Epidermal melanocyte (primary cell): ENCODE results near the gene IL1RAP.

ENCODE experiments used
- DNase-seq: peaks from one replicate; pipeline ENCODE4 v3.0.0; 2011; ENCODE audit warnings: low spot score; ENCODE audit not compliant: insufficient read length

Gene IL1RAP

GRCh38 chr3:190575437-190576185 is 61.7 kb downstream of the IL1RAP start:
- DNase-seq, result no peak

- no peak for DNase-seq
Measured at GRCh38 chr3:190577225-190577624, 63.3 kb downstream of the IL1RAP start.

- no peak for DNase-seq
Measured at GRCh38 chr3:190579514-190580137, 65.7 kb downstream of the IL1RAP start.

- no peak for DNase-seq
Measured at GRCh38 chr3:190580417-190580816, 66.5 kb downstream of the IL1RAP start.

GRCh38 chr3:190581041-190581541 is 67.2 kb downstream of the IL1RAP start:
- no peak for DNase-seq

GRCh38 chr3:190582667-190583066 is 68.8 kb downstream of the IL1RAP start:
- no peak for DNase-seq

GRCh38 chr3:190585805-190586630 is 72.1 kb downstream of the IL1RAP start:
- DNase-seq, result no peak

- DNase-seq, result no peak
Measured at GRCh38 chr3:190586631-190587011, 72.7 kb downstream of the IL1RAP start.

GRCh38 chr3:190588570-190588969 is 74.7 kb downstream of the IL1RAP start:
- DNase-seq, result no peak

GRCh38 chr3:190589326-190589725 is 75.4 kb downstream of the IL1RAP start:
- DNase-seq, result no peak

- no peak for DNase-seq
Measured at GRCh38 chr3:190591080-190591479, 77.2 kb downstream of the IL1RAP start.

- DNase-seq, result no peak
Measured at GRCh38 chr3:190593075-190593474, 79.2 kb downstream of the IL1RAP start.

- no peak for DNase-seq
Measured at GRCh38 chr3:190594171-190594570, 80.3 kb downstream of the IL1RAP start.

GRCh38 chr3:190595179-190595795 is 81.4 kb downstream of the IL1RAP start:
- no peak for DNase-seq

GRCh38 chr3:190595807-190596206 is 81.9 kb downstream of the IL1RAP start:
- DNase-seq, result no peak

- DNase-seq, result no peak
Measured at GRCh38 chr3:190596349-190597285, 82.7 kb downstream of the IL1RAP start.

- no peak for DNase-seq
Measured at GRCh38 chr3:190597291-190597690, 83.4 kb downstream of the IL1RAP start.

GRCh38 chr3:190601622-190602021 is 87.7 kb downstream of the IL1RAP start:
- no peak for DNase-seq

- DNase-seq, result no peak
Measured at GRCh38 chr3:190605385-190605784, 91.5 kb downstream of the IL1RAP start.

- DNase-seq, result no peak
Measured at GRCh38 chr3:190606596-190606995, 92.7 kb downstream of the IL1RAP start.
